ENCODE data around the gene DLG2.
"Not testable (repeated sequence)": the region's sequence is repeated elsewhere in the genome, so short reads cannot be mapped to it uniquely, and the experiment has no call there.

DLG2 gene

GRCh38 chr11:83471831-83472727, 2155.1 kb downstream of the DLG2 start:
- DNase-seq = no peak

- no peak for DNase-seq
Measured at GRCh38 chr11:83467837-83468236, 2159.3 kb downstream of the DLG2 start.

- no peak for DNase-seq
Measured at GRCh38 chr11:83464160-83464944, 2162.8 kb downstream of the DLG2 start.

GRCh38 chr11:83459798-83460197, 2167.3 kb downstream of the DLG2 start:
- no peak for DNase-seq

DNA sequence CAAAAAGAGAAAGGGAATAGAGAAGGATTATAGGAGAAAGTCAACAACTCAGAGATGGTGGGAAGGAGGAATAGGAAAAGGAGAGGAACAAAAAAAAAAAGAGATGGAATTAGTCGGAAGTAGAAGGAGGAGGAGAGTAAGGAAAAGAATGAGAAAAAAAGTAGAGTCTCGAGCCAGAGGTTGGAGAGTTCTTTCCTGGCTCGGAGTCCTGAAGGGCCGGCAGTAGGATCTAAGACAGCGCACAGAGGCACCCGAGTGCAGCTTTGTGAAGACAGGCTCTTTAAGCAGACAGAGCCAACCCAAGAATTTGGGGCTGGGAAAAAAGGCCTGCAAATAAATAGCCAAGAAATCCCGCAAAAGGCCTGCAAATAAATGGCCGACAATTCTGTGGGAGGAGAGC, 2170.6 kb downstream of the DLG2 start:
- no peak for DNase-seq

DNA sequence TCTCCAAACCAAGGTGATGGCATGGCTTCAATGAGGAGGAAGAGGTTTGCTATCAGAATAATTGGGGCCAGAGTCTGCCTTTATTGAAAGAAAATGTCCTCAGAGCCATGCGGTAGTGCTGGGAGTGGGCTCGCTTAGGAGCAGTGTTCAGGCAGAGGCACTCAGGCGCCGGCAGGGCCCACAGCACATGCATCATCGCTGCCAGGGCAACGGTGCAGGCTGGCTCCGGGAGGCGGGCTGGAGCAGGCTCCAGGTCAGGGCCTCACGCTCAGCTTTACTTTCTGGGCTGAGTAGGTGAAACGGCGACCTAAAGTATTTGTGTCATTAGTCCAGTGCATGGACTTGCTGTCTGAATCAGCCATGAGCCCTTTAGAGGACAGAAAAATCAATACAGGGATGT, 2171.1 kb downstream of the DLG2 start:
- no peak for DNase-seq

GRCh38 chr11:83455356-83455755, 2171.8 kb downstream of the DLG2 start:
- DNase-seq = no peak

- no peak for DNase-seq
Measured at GRCh38 chr11:83454674-83455073, 2172.5 kb downstream of the DLG2 start.

- DNase-seq = no peak
Measured at GRCh38 chr11:83449338-83449913, 2177.7 kb downstream of the DLG2 start.

GRCh38 chr11:83448686-83449085, 2178.5 kb downstream of the DLG2 start:
- no peak for DNase-seq

DNA sequence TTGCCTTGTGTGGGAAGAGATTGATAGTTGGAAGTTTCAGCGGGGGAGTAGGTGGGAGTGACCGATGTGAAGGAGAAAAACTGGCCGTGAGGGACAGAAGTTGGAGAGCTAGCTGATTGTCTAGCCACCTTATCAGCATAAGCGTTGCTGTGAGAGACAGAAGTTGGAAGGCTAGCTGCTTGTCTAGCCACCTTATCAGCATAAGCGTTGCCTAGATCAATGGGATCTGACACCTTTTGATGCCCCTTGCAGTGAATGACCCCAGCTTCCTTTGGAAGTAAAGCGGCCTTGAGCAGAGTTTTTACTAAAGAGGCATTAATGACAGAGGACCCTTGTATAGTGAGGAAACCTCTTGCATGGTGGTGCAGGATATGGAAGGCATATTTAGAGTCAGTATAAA, 2183.3 kb downstream of the DLG2 start:
- DNase-seq = not testable (repeated sequence)

DNA sequence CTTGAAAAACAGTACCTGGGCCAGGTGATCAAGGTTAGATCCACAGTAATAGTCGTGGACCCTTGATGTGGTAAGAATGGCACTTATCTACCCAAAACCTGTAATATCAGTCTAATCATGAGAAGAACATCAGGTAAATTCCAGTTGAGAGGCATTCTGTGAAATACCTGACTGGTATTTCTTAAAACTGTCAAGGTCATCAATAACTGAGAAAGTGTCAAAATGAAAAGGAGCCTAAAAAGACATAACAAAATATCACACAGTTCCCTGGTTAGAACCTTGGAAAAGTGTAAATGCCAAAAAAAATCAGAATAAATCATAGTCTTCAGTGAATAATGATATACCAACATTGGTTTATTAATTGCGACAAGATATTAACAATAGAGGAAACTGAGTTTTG, 2185.5 kb downstream of the DLG2 start:
- no peak for DNase-seq

DNA sequence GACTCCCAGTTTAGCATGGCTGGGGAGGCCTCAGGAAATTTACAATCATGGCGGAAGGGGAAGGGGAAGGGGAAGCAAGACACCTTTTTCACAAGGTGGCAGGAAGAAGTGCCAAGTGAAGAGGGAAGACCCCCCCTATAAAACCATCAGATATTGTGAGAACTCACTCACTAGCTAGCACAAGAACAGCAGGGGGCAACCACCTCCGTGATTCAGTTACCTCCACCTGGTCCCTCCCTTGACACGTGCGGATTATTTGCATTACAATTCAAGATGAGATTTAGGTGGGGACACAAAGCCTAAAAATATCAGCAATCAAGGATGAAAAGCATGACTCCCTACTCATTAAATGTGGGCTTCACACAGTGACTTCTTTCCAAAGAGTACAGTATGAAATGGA, 2186.0 kb downstream of the DLG2 start:
- DNase-seq = no peak

- DNase-seq = peak; percentile 61 to 81
Measured at GRCh38 chr11:83438438-83438837, 2188.7 kb downstream of the DLG2 start.

DNA sequence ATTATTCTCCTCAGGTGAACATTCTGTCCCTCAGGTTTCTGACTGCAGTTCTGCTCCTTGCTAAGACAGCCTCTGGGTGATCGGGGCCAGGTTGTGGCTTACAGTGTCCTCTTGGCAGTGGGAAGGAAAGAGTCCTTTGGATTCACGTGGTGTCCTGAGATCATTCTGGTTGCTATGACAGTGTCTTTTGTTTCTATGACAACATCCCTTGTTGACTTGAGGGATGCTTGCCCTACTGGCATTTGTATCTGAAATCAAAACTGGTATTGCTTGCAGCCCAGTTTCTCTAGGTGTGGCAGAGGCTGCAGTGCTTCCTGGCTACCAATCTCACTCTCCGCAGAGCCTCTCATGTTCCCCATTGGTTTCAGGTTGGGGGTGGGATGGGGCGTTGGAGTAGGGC, 2189.2 kb downstream of the DLG2 start:
- DNase-seq = no peak

DNA sequence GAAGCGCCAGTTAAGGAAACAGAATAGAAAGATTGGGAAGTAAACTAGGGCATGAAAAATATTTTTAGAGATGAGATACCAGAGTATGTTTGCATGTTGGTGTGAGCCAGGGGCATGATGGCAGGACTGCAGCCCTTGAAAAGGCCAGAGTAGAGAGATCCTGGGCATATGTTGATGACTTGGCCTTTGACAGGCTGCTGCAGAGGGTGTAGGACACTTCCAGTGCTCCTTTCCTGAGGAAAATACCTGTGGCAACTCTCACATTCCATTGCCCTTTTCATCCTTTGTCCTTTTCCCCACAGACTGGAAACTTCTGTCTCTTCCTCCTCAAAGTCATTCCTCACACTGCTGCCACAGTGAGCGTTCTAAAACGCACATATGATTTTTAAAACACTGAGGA, 2190.3 kb downstream of the DLG2 start:
- no peak for DNase-seq

DNA sequence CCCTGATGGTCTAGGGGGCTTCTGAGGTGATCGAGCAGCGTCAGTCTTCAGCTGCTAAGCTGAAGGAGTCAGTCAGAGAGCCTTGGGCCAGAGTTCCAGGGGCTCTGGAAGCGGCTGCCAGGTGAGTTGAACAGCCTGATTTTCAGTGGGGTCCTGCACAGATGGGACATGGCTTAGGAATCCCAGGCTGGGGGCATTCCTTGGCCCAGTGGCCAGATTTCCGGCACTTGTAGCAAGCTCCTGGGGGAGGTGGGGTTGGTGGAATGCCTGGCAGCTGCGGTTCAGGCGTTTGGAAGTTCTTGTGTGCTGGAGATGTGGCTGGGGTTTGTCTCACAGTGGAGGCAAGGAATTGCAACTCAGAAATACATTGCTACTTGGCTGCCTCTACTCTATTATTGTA, 2192.3 kb downstream of the DLG2 start:
- not testable (repeated sequence) for DNase-seq

GRCh38 chr11:83427943-83428342, 2199.2 kb downstream of the DLG2 start:
- DNase-seq = no peak

DNA sequence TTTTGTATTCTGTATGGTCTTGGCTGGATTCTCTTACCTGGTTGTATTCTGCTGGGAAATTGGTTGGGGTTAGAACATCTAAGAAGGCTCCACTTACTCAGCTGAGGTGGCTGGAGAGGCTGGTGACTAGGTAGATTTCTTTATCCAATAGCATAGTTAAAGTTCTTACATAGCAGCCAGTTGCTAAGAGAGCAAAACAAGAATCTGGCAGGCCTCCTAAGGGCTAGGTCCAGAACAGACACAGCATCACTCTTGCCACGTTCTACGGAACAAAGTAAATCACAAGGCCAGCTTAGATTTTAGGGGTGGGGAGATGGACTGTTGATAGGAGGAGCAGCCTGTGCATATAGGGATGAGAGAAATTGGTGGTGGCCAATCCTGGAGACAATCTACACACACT, 2199.6 kb downstream of the DLG2 start:
- DNase-seq = no peak

DNA sequence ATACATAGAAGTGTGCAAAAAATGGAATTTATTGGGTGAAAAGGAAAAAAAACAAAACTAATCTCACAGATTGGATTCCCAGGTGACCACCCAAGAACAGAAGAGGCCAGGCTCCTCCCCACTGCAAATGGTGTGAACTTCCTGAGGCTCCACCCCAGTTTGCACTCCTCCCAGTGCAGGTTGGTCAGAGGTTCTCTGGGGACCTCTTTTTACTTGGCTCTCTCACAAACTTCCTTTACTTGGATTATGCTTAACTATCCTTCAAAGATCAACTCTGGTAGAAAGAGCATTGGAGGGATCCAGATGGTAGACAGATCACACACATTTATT, 2202.0 kb downstream of the DLG2 start:
- no peak for DNase-seq

DNA sequence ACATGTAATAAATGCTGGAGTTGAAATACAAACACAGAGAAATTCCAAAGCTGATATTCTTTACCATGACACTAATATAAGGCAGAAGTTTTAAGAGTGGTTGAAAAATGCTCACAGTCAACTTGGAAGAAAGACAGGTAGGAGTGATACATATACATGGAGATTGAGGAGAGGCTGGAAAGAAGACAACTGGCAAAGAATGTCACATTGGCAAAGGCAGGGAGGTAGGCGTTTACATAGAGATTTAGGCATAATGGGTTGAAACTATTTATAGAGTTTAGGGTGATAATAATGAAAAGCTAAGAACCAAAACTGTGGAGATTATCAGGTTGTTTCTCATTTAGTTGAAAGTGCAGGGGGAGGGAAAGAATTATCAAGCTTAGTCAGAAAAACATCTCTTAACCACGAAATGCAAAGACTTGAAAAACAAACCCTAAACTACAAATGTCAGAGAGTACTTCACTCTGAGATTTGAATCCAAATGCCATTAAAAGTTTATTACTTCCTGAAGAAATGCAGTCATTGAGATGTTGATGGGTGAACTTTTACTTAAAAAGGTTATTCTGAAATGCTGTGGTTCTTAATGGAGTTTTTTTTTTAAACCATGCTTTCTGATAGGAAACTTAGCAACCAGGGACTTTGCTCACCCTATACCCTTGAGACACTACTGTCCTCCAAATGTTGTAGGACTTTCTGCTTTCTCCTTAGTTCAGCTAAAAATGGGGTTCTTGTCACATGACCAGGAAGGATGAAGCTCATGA, 2202.6 kb downstream of the DLG2 start:
- no peak for DNase-seq

DNA sequence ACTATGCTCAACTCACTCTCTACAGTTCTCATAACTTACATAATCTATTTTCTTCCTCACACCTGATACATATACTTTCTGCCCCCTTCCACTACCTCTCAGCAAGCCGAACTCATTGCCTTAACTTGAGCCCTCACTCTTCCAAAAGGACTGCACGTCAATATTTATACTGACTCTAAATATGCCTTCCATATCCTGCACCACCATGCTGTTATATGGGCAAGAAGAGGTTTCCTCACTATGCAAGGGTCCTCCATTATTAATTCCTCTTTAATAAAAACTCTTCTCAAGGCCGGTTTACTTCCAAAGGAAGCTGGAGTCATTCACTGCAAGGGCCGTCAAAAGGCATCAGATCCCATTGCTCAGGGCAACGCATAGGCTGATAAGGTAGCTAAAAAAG, 2204.5 kb downstream of the DLG2 start:
- not testable (repeated sequence) for DNase-seq

All from inflammatory macrophage (primary cell).